Glomerular endothelial cell (primary cell): ENCODE data around the gene MIOX. TPM values are rescaled to one million over a fixed set of nuclear protein-coding genes. Genes with fewer than 3 reads are reported as not detected.

Experiments used
- DNase-seq: peaks from one replicate; pipeline ENCODE4 v3.0.0-alpha.2; 2011; ENCODE audit warnings: low read depth, low spot score; ENCODE audit errors: extremely low read depth
- total RNA-seq: library from RNA; depleted of rRNA; stranded (reverse); fragments of >200 nt; gene quantifications from 2 replicates; pipeline ENCODE4 v1.2.3, GENCODE V29; 2015

Gene MIOX
- total RNA-seq, 1 donor from 2014 or later = not detected

DNA sequence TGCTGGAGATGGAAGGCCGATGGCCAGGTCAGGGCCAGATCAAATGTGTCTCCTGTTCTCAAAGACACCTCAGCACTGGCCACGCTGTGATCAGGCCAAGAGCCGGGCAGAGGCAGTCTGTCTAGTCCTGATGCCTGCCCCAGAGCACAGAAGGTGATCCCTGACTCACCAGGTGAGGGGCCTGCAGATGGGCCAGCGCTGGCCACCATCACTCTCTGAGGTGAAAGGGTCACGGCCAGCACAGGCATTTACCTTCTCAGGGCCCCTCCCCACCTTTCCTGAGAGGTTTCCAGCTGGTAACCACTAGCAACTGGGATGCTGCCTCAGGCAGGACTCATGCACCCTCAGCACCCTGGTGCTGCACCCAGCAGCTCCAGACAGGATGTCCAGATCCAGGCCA lies 14.7 kb upstream of the MIOX start:
- DNase-seq = no peak

DNA sequence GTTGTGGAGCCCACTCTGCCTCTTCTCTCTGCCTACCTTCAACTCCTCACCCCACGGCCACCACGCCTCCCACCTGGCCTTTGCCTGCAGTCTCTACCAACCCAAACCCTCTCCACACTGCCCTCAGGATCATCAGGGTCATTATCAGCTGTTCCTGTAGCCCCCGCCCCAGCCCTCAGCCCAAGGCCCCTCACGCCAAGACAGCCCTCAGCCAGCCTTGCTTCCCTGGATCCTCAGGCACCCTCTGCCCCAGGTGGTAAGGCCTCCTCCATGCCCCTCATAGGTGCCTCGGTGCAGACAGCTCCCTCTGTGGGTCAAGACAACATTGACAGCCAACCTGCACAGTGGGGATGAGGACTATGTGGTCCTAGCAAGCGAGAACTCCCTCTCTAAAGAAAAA lies 13.6 kb upstream of the MIOX start:
- DNase-seq = no peak

DNA sequence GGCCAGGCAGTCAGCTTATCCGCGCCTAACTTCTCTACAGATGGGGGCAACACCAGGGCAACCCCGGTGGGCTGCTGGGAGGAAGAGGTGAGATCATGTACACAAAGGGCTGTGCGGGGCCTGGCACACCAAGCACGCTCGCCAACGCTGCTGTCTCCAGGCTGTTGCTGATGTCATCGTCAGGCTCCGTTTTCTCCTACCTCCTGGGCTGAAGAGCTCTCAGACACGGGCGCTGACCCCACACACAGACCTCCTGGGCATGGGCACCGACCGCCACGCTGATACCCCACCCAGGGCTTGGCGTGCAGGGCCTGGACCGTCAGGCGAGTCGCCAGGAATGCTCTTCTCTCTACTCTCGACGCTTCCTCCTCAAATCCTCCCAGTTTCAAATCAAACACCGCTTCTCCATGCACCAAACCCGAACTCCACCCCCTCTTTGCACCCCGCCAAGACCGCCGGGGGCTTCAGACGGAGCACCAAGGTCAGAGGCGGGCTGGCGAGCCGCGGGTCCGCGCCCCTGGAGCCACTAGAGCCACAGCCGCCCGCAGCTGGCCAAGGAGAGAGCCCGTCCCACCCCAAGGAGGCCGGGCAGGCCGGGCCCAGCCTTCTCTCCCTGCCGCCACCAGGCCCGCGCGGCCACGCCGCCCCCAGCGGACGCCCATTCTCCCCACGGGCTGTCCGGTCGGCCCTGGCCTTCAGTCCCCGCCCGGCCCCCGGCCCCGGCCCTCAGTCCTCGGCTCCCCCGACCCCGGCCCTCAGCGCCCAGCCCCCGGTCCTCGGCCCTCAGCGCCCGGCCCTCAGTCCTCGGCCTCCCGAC lies 12.6 kb upstream of the MIOX start:
- DNase-seq = no peak

DNA sequence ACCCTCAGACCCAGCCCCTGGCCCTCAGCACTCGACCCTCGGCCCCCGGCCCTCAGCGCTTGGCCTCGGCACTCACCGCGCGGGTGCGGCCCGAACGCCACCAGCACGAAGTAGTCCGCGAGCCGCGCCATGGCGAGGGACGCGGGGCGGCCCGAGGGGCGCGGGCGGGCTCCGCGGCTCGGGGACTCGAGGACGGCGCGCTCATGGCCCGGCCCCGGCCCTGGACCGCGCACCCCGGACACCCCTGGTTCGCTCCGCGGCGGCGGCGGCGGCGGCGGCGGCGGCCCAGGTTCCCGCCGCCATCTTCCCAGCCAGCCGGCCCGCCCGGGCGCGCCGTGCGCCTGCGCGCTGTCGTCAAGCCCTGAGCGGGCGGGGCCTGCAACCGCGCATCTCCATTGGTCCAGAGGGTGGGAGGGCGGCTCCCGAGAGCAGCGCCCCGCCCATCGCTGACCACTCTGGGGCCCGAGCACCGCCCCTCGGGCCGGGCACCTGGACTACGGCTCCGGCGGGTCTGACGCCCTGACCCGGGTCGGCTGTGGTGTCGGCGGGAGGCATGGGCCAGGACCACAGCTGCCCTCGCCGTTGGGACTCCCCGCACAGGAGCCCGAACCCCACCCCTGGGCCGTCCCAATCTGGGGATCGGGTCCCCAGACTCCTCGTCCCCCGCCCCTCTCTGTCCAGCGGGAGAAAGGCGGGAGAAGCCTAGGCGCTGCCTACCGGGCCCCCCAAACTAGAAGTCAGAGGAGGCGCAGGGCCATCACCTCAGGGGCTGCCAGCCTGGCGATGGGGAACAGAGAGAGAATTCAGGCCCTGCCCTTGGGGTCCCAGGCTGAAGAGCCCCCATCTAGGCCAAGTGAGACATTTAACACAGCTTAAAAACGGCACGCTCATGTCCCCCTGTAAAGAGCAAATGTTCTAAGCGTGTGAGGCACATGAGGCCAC lies 11.7 kb upstream of the MIOX start, which contains the start of gene SBF1:
Gene SBF1, minus strand, starts transcription at position 326 of the 942 bp plus-strand sequence. Its CDS starts 195 bp downstream, at position 131.
- peak; percentile 10 for DNase-seq

DNA sequence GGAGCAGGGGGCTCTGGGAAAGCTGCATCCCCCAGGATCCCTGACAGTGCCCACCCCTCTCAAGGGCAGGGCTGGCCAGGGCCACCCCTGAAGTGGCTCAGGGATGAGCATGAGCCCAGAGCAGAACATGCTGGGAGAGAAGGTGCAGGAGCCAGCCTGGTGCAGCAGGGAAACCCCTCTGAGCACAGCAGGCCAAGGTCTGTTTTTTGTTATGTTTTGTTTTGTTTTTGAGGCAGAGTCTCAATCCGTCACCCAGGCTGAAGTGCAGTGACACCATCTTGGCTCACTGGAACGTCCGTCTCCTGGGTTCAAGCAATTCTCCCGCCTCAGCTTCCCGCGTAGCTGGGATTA lies 11.0 kb upstream of the MIOX start:
- DNase-seq = no peak

DNA sequence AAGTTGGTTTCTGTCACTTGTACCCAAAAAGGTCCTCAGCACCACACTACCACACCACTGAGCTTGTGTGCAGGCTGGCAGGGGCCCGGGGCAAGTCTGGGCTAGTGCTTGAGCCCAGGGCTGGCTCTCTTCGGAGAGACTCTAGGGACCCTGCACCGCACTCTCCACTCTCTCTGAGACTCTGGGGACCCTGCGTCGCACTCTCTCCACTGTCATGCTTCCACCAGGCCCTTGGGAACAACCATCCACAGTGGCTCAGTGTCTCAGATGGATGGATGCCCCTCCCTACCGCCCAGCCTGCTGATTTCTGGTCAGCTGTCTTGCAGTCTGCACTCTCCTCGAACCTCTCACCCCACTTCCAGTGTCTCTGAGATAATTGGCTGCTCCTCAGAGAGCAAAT lies 9.8 kb upstream of the MIOX start:
- no peak for DNase-seq

DNA sequence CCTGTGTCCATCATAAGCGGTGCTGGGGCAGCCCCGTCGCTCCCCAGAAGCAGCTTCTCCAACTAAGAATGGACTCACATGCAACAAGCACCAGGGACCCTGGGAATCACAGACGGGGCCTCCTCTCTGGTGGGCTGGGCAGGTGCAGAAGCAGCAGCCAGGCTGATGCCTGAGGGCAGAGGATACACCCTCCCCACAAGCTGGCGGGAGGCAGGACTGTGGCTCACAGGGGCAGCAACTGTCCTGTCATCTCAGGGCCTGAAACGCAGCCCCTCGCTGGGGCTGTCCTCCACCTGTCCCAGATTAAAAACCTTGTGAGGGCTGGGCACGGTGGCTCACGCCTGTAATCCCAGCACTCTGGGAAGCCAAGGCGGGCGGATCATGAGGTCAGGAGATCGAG lies 8.7 kb upstream of the MIOX start:
- no peak for DNase-seq

DNA sequence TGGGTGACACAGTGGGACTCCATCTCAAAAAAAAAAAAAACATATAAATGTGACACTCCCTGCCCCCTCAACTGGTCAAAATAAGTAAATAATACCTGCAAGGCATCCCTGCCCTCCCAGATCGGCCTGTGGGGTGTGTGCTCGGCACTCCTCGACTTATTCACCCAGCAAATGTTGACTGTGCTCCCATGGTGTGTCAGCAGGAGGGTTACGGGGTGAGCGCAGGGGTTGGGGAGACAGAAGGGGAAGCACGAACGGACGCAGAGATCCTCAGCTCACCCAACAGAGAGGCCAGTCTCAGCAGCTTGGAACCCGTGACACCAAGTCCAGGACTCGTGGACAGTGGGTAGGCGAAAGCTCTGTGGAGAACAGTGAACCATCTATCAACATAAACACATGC lies 6.9 kb upstream of the MIOX start:
- DNase-seq = no peak

DNA sequence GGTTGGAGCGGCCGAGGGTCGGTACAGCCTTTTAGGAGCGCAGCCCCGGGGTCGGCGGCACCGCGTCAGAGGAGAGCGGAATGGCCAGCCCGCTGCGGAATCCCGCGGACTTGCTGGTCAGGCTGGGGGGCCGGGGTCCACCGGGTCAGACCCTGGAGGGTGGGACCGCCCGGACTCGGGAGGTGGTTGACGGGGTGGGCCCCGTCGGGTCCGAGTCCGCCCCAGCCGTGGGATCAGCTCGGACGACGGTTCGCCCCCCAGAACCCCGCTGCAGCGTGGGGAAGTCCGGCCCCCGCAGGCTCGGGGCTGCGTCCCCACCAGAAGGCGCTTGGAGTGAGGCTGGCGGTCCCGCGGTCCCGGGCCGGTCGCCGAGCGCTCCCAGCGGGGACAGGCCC lies 5.6 kb upstream of the MIOX start:
- no peak for DNase-seq

DNA sequence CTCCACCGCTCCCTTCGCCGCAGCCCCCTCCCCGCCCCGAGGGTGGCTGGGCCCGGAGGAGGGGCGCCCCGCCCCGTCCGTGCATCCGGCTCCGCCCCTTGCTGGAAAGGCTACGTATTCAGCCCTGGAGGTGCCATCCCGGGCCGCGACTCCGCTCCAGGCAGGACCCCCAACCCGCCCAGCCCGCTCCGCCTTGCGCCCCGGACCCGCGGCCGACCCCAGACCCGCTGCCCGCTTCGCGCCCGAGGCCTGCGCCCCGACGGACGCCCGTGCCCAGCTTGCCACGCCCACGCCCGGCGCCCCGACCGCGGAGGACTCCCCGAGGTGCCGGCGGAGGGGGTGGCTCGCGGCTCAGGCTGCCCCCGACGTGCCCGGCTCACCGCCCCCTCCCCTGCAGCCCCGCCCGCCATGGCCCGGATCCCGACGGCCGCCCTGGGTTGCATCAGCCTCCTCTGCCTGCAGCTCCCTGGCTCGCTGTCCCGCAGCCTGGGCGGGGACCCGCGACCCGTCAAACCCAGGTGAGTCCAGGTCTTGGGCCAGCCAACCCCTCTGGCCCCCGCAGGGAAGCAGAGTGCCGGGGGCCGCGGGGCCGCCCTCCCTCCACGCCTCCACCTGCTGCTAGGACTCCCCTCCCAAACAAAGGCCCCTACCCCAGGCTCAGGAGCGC lies 5.1 kb upstream of the MIOX start, which contains the start of gene ADM2:
Gene ADM2, plus strand, starts transcription at position 104 of the 667 bp plus-strand sequence. Its CDS starts 305 bp downstream, at position 409.
- DNase-seq = no peak

DNA sequence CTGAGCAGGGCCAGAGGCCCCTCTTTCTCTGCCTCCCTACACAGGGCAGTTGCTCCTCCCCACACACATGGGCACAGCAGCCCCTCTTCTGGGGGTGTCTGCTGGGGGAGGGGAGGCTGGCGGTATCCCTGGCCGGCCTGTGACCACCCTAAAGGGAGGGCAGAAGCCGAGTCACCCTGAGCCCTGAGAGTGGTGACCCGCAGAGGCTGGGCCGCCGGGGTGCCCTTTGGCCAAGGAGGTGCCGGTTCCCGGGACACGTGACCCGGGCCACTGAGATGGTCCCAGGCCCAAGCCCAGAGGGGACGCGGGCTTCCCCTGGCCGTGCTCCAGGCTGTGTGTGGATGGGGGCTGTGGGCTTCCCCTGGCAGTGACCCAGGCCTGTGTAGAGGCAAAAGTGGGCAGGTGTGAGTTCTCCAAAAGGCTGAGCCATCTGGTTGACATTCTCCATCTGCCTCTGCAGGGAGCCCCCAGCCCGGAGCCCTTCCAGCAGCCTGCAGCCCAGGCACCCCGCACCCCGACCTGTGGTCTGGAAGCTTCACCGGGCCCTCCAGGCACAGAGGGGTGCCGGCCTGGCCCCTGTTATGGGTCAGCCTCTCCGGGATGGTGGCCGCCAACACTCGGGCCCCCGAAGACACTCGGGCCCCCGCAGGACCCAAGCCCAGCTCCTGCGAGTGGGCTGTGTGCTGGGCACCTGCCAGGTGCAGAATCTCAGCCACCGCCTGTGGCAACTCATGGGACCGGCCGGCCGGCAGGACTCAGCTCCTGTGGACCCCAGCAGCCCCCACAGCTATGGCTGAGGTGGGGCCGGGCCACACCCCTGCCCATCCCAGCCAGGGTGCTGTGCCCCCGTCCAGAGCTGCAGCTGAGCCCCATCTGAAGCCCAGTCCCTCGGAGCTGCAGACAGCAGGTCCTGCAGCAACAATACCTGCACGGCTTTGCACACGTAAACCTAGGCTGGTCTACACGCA lies 4.3 kb upstream of the MIOX start:
- no peak for DNase-seq

DNA sequence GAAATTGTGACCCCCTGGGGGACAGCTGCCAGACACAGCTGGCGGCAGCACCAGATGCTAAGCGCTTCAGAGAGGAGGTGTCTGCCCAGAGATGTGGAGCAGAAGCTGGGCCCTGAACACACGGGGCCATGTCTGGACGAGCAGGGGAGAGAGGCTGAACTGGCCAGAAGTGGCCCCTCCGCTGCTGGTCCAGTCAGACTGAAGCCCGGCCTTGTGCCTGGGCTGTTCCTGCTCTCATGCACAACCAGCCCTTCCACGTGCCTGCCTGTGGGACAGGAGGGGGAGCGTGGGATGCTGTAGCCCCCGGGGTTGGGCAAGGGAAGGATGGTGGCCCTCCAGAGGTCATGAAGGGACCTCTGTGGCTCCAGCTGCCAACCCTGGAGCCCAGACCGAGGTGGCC lies 3.6 kb upstream of the MIOX start:
- DNase-seq = no peak

DNA sequence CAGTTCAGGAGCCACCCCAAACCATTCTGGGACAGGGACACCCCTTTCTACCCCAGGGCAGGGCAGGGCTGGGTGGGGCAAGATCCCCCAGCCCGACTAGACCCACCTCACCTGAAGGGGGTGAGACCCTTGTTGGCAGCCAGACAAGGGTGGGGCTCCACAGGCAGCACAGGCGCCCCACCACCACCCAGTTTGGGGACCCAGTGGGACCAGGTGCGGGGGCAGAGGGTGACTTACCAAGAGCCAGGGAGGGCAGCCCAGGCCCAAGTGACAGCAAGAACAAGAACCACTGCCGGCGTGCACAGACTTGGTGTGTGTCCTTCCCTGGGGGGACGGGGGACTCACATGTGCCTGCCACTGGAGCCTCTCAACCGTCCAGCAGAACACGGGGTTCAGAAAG lies 3.1 kb upstream of the MIOX start:
- DNase-seq = no peak

DNA sequence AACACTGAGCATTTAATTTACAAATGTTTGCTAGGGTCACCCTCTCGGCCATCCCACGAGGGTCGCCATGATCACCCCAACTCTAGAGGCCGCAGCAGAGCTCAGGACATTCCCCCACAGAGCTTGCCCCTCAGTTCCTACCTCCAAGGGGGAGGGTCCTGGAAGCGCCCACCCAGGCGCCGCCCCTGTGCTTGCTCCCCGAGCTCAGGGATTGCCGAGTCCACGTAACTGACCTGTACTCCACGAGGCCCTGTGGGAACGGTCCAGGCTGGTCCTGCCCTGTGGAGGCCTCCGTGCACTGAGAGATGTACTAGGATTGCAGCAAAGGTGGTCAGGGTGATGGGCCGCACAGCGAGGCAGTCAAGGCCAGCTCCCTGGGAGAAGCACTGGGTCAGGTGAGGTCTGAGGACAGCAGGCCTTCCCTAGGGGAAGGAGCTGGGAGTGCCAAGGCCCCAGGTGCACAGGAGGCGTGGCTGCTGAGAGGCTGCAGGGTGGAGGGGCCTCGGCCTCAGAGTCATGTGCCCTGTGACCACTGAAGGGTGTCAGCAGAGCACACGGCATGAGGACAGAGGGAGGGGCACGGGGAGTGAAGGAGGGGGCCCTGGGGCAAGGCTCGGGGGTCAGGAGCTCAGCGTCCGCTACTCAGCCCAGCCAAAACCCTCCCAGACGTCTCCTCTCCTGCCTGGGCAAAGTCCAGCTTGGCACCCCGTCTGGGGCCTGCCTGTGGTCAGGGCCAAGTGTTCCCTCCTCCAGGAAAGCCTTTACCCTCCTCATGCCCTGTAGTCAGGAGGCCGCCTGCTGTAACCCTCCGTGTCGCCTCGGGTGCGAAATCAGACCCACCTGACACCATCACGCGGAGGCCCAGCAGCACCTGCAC lies 2.4 kb upstream of the MIOX start:
- DNase-seq = no peak

DNA sequence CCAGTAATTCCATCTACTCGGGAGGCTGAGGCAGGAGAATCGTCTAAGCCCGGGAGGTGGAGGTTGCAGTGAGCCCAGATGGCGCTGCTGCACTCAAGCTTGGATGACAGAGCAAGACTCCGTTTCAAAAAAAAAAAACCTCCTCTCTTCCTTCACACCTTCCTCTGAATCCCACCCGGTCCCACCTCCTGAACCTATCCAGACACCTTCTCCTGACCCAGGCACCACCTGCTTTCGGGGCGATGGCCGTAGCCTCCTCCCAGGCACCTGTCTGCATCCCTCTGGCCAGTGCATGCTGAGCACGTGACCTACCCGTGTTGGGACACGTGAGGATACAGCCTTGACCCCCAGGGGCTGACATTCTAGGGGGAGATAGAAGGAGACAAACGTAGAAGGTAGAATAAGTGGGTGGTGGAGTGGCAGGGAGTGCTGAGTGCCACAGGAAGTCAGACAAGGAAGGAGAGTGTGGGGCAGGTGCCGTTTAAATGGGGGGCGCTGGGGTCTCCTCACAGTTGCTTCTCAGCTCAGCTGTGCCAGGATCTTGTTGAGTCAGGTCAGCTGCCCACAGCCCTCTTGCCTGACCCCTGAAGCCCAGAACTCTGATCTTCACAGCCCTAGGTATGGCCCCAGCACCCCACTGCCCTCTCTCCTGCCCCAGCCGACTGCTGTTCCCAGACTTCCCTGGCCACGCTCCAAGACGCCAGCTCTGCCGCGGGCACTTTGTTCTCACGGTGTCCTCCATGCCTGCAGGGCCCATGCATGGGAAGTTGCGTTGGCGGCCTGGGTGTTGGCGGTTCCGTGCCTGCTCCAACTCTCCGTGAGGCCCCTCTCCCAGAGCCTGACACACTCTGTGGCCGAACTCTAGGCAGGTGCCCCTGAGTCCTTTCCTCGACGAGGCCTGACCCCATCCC lies 1.2 kb upstream of the MIOX start:
- no peak for DNase-seq

DNA sequence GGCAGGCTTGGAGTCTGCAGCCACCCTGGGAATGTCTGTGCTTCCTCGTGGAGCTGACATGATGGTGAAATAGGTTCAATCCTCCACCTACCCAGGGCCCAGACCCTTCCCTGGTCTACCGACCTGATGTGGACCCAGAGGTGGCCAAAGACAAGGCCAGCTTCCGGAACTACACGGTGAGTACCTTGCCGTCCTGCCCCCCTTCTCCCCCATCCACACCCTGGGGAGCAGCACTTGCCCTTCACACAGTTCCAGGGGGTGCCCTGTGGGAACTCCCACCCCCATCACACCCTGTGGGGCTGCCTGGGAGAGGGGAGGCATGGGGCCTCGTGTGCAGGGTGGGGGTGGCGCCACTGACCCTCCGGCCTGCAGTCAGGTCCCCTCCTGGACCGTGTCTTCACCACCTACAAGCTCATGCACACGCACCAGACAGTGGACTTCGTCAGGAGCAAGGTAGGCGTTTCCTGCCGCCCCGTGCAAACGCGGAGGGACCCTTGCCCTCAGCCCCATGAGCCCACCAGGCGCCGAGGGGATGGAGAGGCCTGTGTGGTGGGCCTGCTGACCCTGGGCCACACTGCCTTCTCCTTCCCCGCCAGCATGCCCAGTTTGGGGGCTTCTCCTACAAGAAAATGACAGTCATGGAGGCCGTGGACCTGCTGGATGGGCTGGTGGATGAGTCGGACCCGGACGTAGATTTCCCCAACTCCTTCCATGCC lies 789 bp downstream of the MIOX start:
- no peak for DNase-seq

DNA sequence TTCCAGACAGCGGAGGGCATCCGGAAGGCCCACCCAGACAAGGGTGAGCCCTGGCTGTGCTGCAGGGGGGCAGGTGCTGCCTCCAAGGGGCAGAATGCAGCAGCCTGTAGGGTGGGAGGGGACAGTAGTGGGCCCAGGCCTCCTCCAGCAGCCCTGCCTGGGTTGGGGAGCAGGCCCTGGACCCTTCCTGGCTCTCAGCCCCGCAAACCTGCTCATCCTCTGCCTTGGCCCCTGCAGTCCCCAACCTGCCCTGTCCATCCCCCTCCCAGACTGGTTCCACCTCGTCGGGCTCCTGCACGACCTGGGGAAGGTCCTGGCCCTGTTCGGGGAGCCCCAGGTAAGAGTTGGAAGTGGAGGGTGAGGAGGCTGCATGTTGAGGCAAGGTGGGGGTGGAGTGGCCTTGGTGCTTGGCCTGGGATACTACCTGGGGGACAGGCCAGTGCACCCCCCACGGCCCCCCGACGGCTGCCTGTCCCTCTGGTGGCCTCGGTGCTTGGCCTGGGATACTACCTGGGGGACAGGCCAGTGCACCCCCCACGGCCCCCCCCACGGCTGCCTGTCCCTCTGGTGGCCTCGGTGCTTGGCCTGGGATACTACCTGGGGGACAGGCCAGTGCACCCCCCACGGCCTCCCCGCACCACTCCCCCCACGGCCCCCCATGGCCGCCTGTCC lies 1.5 kb downstream of the MIOX start:
- DNase-seq = no peak
